SHP77 treated with DMSO at 0.1 percent for 48 hours (cell line): Measurements from ENCODE around the gene CGGBP1.
"Not testable (repeated sequence)": the region's sequence is repeated elsewhere in the genome, so short reads cannot be mapped to it uniquely, and the experiment has no call there.

ENCODE experiments used
- DNase-seq: peaks from one replicate; lab custom pipeline; 2025; lab: John Stamatoyannopoulos, UW

The CGGBP1 gene

GRCh38 chr3:88034491-88035275, 24.1 kb downstream of the CGGBP1 start:
- no peak for DNase-seq

- DNase-seq, result no peak
Measured at GRCh38 chr3:88033808-88034207, 25.0 kb downstream of the CGGBP1 start.

GRCh38 chr3:88033079-88033478, 25.7 kb downstream of the CGGBP1 start:
- no peak for DNase-seq

- no peak for DNase-seq
Measured at GRCh38 chr3:88032245-88032644, 26.6 kb downstream of the CGGBP1 start.

GRCh38 chr3:88031642-88032077, 27.1 kb downstream of the CGGBP1 start:
- DNase-seq, result no peak

GRCh38 chr3:88030210-88030609, 28.6 kb downstream of the CGGBP1 start:
- no peak for DNase-seq

- no peak for DNase-seq
Measured at GRCh38 chr3:88028876-88029275, 29.9 kb downstream of the CGGBP1 start.

- no peak for DNase-seq
Measured at GRCh38 chr3:88025001-88025552, 33.7 kb downstream of the CGGBP1 start.

GRCh38 chr3:88019024-88019423, 39.8 kb downstream of the CGGBP1 start:
- no peak for DNase-seq

- not testable (repeated sequence) for DNase-seq
Measured at GRCh38 chr3:88015656-88016055, 43.1 kb downstream of the CGGBP1 start.

GRCh38 chr3:88013592-88013991, 45.2 kb downstream of the CGGBP1 start:
- DNase-seq, result no peak

GRCh38 chr3:88010810-88011209, 48.0 kb downstream of the CGGBP1 start:
- DNase-seq, result no peak

GRCh38 chr3:88009066-88009465, 49.7 kb downstream of the CGGBP1 start:
- DNase-seq, result no peak

- peak; percentile 12 for DNase-seq
Measured at GRCh38 chr3:88005066-88005465, 53.7 kb downstream of the CGGBP1 start.

GRCh38 chr3:88003115-88003755, 55.6 kb downstream of the CGGBP1 start:
- DNase-seq, result peak; percentile 20

GRCh38 chr3:88002448-88002847, 56.4 kb downstream of the CGGBP1 start:
- no peak for DNase-seq
